Epithelial cell of esophagus (primary cell): ENCODE results near the gene RBFOX2.

Experiments used
- DNase-seq: peaks from one replicate; pipeline ENCODE4 v3.0.0; 2010; ENCODE audit warnings: low read depth
- H3K4me3 ChIP-seq: 2 replicates; pipeline ENCODE4 v1.5.1; 2011; ENCODE audit warnings: mild to moderate bottlenecking, low read length, control low read depth
- CTCF ChIP-seq: IDR thresholded peaks from 2 replicates; pipeline ENCODE4 v1.5.1; 2011; ENCODE audit warnings: low read depth, mild to moderate bottlenecking, low read length, control low read depth, inconsistent platforms; ENCODE audit not compliant: insufficient read depth; ENCODE audit errors: missing control alignments

Gene RBFOX2

GRCh38 chr22:35889071-35889470 lies 139.6 kb downstream of the RBFOX2 start:
- H3K4me3 ChIP-seq = no peak overlapping the region
- no peak for TF ChIP-seq CTCF
- no peak for DNase-seq

GRCh38 chr22:35888181-35888870 lies 140.3 kb downstream of the RBFOX2 start:
- DNase-seq = no peak
- H3K4me3 ChIP-seq = no peak overlapping the region
- no peak for TF ChIP-seq CTCF

GRCh38 chr22:35887296-35887875 lies 141.2 kb downstream of the RBFOX2 start:
- TF ChIP-seq CTCF = no peak
- DNase-seq = peak; percentile 46
- no peak overlapping the region for H3K4me3 ChIP-seq

GRCh38 chr22:35886309-35886708 lies 142.3 kb downstream of the RBFOX2 start:
- H3K4me3 ChIP-seq = no peak overlapping the region
- no peak for TF ChIP-seq CTCF
- DNase-seq = peak; percentile 50

- H3K4me3 ChIP-seq = no peak overlapping the region
- TF ChIP-seq CTCF = no peak
- no peak for DNase-seq
These were observed 144.1 kb downstream of the RBFOX2 start for GRCh38 chr22:35884529-35884928.

- no peak for TF ChIP-seq CTCF
- peak; percentile 68 for DNase-seq
- H3K4me3 ChIP-seq = no peak overlapping the region
These were observed 145.5 kb downstream of the RBFOX2 start for GRCh38 chr22:35883031-35883620.
